Smooth muscle cell (in vitro differentiated cells): ENCODE results near the gene HELZ. TPM values are rescaled to one million over a fixed set of nuclear protein-coding genes. Genes with fewer than 3 reads are reported as not detected.

Experiments
- DNase-seq: peaks from one replicate; lab custom pipeline; 2025; ENCODE audit not compliant: unreplicated experiment; lab: John Stamatoyannopoulos, UW
- H2AFZ ChIP-seq: fragments of 200-600 bp; sonication (generic); 2 replicates; pipeline ENCODE4 v1.6.0; 2016; ENCODE audit warnings: antibody characterized with exemption, low read depth, mild to moderate bottlenecking
- H3F3A ChIP-seq: fragments of 200-600 bp; sonication (generic); 2 replicates; pipeline ENCODE4 v1.6.0; 2017; ENCODE audit warnings: antibody characterized with exemption, low read depth
- H3K27ac ChIP-seq: fragments of 200-600 bp; sonication (generic); 2 replicates; pipeline ENCODE4 v1.5.1; 2016; ENCODE audit warnings: low read depth, mild to moderate bottlenecking
- H3K27me3 ChIP-seq: fragments of 200-600 bp; sonication (generic); 2 replicates; pipeline ENCODE4 v1.6.1; 2016; ENCODE audit warnings: low read depth, mild to moderate bottlenecking
- H3K36me3 ChIP-seq: fragments of 200-600 bp; sonication (generic); 2 replicates; pipeline ENCODE4 v1.5.1; 2016; ENCODE audit warnings: low read depth
- H3K4me1 ChIP-seq: fragments of 200-600 bp; sonication (generic); 2 replicates; pipeline ENCODE4 v1.5.1; 2016; ENCODE audit warnings: low read depth
- H3K4me2 ChIP-seq: fragments of 200-600 bp; sonication (generic); 2 replicates; pipeline ENCODE4 v1.6.0; 2016; ENCODE audit warnings: mild to moderate bottlenecking
- H3K4me3 ChIP-seq: fragments of 200-600 bp; sonication (generic); 2 replicates; pipeline ENCODE4 v1.5.1; 2016; ENCODE audit warnings: mild to moderate bottlenecking
- H3K79me2 ChIP-seq: fragments of 200-600 bp; sonication (generic); 2 replicates; pipeline ENCODE4 v1.6.0; 2016; ENCODE audit warnings: low read depth, mild to moderate bottlenecking
- H3K9ac ChIP-seq: fragments of 200-600 bp; sonication (generic); 2 replicates; pipeline ENCODE4 v1.6.0; 2016; ENCODE audit warnings: low read depth
- H3K9me3 ChIP-seq: fragments of 200-600 bp; sonication (generic); replicated peaks from 2 replicates; pipeline ENCODE4 v1.5.1; 2016; ENCODE audit warnings: low read depth
- H4K20me1 ChIP-seq: fragments of 200-600 bp; sonication (generic); 2 replicates; pipeline ENCODE4 v1.6.0; 2016; ENCODE audit warnings: low read depth
- WGBS: methylation state at CpG from one replicate; pipeline ENCODE4 v1.1.7; 2016; ENCODE audit warnings: low lambda C conversion rate; 5-methylcytosine and 5-hydroxymethylcytosine counted together
- polyA plus RNA-seq: library from polyadenylated mRNA; unstranded; fragments of >200 nt; fragmentation: Nextera tagmentation; extraction: Ambion mirVana; gene quantifications from 2 replicates; pipeline ENCODE4 v1.2.1, GENCODE V29; 2016
- total RNA-seq: library from RNA; depleted of rRNA; stranded (reverse); fragments of >200 nt; gene quantifications from 2 replicates; pipeline ENCODE4 v1.2.3, GENCODE V29; 2014
- TF ChIP-seq, protein P1 (sequence below): fragments of 200-600 bp; sonication (generic); IDR thresholded peaks from 2 replicates; pipeline ENCODE4 v1.5.1; 2017; ENCODE audit warnings: borderline replicate concordance, mild to moderate bottlenecking, antibody characterized with exemption; ENCODE audit not compliant: insufficient read depth, poor library complexity, severe bottlenecking

Gene HELZ
- total and polyA plus RNA-seq, 2 experiments from 2014 or later: 18.8 to 34.4 TPM

DNA sequence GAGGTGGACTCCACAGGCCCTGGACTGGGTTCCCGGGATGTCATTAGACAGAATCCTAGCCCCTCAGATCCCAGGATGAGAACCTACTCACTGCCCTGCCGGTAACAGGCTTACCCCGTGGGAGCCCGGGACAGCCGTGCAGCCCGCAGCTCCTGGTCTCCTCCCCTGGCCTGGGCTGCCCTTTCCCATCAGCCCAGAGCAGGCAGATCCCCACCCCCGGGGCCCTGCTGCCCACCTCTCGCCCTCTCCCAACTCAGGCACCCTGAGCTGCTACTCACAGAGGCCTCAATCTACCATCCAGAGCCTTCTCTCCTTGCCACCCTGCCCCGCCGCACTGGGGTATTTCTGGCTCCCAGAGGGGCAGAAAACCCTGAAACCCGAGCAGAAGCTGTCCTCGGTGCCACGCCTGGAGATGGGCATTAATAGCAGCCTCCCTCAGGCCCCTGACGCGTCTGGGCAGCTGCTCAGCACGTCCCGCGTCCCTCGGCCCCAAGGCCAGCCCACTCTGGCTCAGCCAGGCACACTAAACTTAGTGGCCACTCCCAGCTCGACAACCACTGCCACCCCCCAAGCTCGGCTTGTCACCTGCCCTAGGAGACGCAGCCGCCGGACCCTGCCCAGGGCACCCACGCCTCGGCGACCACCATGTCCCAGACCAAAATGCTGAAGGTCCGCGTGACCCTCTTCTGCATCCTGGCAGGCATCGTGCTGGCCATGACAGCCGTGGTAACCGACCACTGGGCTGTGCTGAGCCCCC is 200.8 kb downstream of the HELZ start, which contains the start of gene CACNG1:
Gene CACNG1 (plus strand): TSS at position 539 of the 757 bp plus-strand sequence. CDS start 107 bp downstream, at position 646.
- Histone ChIP-seq H3K27ac (no peak within 1 kb of the TSS), H4K20me1 (no peaks in the 10 kb centered on the region), H3K9me3 (peaks cover 16% of the 10 kb centered on the region), H3K27me3 (no peaks in the 10 kb centered on the region), H3K4me1 (no peaks in the 10 kb centered on the region), H3K4me2 (no peak within 1 kb of the TSS), H3K9ac (no peak within 1 kb of the TSS), H2AFZ (no peak within 1 kb of the TSS), H3K36me3 (no peaks in the 10 kb centered on the region), H3K79me2 (no peaks in the 10 kb centered on the region), H3F3A (no peaks in the 10 kb centered on the region), H3K4me3 (no peak within 1 kb of the TSS)
- DNase-seq: no peak
- TF ChIP-seq, protein P1, sequence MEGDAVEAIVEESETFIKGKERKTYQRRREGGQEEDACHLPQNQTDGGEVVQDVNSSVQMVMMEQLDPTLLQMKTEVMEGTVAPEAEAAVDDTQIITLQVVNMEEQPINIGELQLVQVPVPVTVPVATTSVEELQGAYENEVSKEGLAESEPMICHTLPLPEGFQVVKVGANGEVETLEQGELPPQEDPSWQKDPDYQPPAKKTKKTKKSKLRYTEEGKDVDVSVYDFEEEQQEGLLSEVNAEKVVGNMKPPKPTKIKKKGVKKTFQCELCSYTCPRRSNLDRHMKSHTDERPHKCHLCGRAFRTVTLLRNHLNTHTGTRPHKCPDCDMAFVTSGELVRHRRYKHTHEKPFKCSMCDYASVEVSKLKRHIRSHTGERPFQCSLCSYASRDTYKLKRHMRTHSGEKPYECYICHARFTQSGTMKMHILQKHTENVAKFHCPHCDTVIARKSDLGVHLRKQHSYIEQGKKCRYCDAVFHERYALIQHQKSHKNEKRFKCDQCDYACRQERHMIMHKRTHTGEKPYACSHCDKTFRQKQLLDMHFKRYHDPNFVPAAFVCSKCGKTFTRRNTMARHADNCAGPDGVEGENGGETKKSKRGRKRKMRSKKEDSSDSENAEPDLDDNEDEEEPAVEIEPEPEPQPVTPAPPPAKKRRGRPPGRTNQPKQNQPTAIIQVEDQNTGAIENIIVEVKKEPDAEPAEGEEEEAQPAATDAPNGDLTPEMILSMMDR: no peak
- WGBS: 93% methylated on average over 32 of the region's 32 CpGs

DNA sequence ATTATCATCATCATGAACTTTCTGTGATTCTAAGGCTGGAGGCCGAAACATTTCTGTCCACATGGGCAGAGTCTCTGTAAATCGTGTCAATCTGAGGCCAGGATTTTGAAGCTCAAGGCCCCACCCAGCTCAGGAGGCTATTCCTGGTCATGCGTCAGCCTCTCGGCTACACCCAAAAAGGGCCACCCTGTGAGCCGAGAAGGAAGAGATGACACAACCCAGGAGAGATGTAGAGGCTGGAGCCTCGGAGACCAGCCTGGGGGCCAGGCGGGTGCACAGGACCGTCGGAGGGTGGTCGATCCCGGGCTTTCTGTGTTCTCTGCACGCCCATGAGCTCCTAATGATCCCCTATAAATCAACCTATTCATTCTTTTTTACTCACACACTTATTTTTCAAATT is 201.7 kb downstream of the HELZ start:
- Histone ChIP-seq H3K4me2 (no peak overlapping the region), H3K27ac (no peak overlapping the region), H3K79me2 (no peaks in the 10 kb centered on the region), H3K9me3 (peaks cover 7% of the 10 kb centered on the region), H3K9ac (no peak overlapping the region), H4K20me1 (no peaks in the 10 kb centered on the region), H3K36me3 (no peaks in the 10 kb centered on the region), H3K27me3 (no peaks in the 10 kb centered on the region), H2AFZ (no peak overlapping the region), H3K4me3 (no peak overlapping the region), H3K4me1 (no peaks in the 10 kb centered on the region), H3F3A (no peaks in the 10 kb centered on the region)
- no peak for DNase-seq
- TF ChIP-seq, protein P1: no peak
- WGBS: 91% methylated on average over 12 of the region's 12 CpGs

DNA sequence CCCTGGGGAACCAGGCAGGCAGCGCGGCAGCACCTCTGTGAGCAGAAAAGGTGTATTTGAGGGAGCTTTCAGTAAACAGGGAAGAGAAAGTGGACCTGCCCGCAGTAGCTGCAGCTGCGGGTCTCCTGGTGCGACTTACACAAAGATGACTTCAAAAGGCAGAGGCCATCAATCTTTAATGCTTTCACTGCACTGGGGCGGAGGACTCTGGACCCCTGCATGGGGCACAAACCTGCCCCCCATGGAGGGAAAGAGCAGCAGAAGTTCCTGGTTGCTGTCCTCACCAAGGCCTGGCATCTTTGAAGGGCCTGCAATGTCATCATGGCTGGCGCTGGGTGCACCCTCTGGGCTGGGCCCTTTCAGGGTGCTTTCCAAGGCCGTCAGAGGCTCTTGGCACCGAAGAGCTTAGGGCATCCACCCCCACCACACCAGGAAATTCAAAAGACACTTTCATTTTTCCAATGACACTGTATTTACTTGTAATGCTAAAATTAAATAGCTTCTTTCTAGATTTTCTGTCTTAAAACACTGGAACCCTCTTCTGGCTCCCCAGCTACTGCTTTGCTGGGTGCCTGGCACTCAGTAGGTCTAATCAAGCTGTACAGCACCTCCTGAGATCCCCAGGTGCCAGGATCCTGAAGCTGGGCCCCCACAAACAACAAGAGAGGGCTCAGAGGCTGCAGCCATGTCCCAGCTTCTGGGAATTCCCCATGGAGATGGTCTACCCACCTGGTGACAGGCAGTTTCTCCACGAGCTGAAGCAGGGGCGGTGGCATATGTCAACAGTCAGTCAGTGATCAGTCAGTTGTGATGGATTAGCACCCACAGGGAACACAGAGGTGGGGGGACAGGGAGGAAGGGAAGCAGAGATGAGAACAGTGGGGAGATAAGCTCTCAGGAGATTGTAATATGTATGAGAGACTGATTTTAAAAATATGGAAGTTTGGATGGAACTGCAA is 202.8 kb downstream of the HELZ start:
- H3F3A ChIP-seq: no peaks in the 10 kb centered on the region
- no peaks in the 10 kb centered on the region for H3K4me1 ChIP-seq
- no peak for DNase-seq
- no peaks in the 10 kb centered on the region for H3K27me3 ChIP-seq
- WGBS: 91% methylated on average over 11 of the region's 11 CpGs
- H3K79me2 ChIP-seq: no peaks in the 10 kb centered on the region
- no peak overlapping the region for H3K9ac ChIP-seq
- H3K27ac ChIP-seq: no peak overlapping the region
- no peak overlapping the region for H3K4me3 ChIP-seq
- H2AFZ ChIP-seq: no peak overlapping the region
- H3K9me3 ChIP-seq: no peaks in the 10 kb centered on the region
- H3K4me2 ChIP-seq: no peak overlapping the region
- TF ChIP-seq, protein P1: no peak
- no peaks in the 10 kb centered on the region for H3K36me3 ChIP-seq
- H4K20me1 ChIP-seq: no peaks in the 10 kb centered on the region
